ENCODE results near the gene ADTRP.

The ADTRP gene

DNA sequence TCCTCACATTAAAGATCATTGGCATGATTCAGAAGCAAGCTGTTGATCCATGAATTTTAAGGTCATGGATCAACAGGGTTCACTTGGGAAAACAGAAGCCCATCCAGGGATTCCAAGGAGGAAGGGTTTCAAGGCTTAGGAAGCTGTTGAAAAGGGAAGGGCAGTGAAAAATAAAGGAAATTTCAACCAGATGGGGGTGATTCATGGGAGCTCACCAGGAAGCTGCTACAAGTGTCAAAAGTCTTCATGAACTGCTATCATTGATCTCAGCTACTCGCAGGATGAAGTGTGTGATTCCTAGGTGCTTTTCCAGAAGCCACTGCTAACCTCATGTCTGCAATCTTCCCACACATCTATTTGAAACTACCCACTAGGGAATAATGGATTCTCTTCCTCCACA, 26.2 kb downstream of the ADTRP start:
- Histone ChIP-seq H3K27me3 (ENCODE audit: low read length) (no peaks in the 10 kb centered on the region), H3K27ac (ENCODE audit: low read depth, low read length) (no peak overlapping the region), H3K9me3 (ENCODE audit: insufficient read depth, low read length) (no peaks in the 10 kb centered on the region), H3K36me3 (ENCODE audit: low read length) (no peaks in the 10 kb centered on the region), H3F3A (ENCODE audit: insufficient read depth) (no peaks in the 10 kb centered on the region), H3K9me2 (replicated peaks; ENCODE audit: insufficient read depth, low read length) (no peaks in the 10 kb centered on the region), H4K20me1 (ENCODE audit: low read depth, low read length) (no peaks in the 10 kb centered on the region), H3K4me2 (ENCODE audit: low read depth, low read length, poor library complexity, severe bottlenecking) (no peak overlapping the region), H3K79me2 (ENCODE audit: insufficient read depth, low read length) (no peaks in the 10 kb centered on the region), H2AFZ (ENCODE audit: low read depth, low read length, severe bottlenecking) (no peak overlapping the region), H3K9ac (ENCODE audit: low read length) (no peak overlapping the region), H3K4me3 (ENCODE audit: insufficient read depth, low read length, poor library complexity, severe bottlenecking) (no peak overlapping the region)
- no peak for TF ChIP-seq EZH2phosphoT487 (conservative IDR thresholded peaks at IDR 0.05; ENCODE audit: low read length)
- TF ChIP-seq, protein P1, sequence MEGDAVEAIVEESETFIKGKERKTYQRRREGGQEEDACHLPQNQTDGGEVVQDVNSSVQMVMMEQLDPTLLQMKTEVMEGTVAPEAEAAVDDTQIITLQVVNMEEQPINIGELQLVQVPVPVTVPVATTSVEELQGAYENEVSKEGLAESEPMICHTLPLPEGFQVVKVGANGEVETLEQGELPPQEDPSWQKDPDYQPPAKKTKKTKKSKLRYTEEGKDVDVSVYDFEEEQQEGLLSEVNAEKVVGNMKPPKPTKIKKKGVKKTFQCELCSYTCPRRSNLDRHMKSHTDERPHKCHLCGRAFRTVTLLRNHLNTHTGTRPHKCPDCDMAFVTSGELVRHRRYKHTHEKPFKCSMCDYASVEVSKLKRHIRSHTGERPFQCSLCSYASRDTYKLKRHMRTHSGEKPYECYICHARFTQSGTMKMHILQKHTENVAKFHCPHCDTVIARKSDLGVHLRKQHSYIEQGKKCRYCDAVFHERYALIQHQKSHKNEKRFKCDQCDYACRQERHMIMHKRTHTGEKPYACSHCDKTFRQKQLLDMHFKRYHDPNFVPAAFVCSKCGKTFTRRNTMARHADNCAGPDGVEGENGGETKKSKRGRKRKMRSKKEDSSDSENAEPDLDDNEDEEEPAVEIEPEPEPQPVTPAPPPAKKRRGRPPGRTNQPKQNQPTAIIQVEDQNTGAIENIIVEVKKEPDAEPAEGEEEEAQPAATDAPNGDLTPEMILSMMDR (IDR thresholded peaks at IDR 0.05; ENCODE audit: insufficient read depth, low read length, poor library complexity, severe bottlenecking) = no peak

DNA sequence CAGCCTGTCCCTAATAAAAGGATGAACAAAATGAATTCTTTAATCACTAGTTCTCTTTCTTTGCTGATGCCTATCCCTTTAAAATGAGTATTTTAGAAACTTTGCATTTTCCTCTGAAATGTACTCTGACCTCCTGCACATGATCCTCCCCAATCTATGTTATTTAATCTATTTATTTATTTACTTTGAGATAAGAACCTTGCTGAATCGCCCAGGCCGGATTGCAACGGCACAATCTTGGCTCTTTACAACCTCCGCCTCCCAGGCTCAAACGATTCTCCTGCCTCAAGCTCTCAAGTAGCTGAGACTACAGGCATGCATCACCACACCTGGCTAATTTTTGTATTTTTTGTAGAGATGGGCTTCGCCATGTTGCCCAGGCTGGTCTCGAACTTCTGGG, 27.9 kb downstream of the ADTRP start:
- Histone ChIP-seq H3K4me2 (ENCODE audit: low read depth, low read length, poor library complexity, severe bottlenecking) (no peak overlapping the region), H3K27me3 (ENCODE audit: low read length) (no peaks in the 10 kb centered on the region), H3K36me3 (ENCODE audit: low read length) (no peaks in the 10 kb centered on the region), H3K27ac (ENCODE audit: low read depth, low read length) (no peak overlapping the region), H3K9ac (ENCODE audit: low read length) (no peak overlapping the region), H3F3A (ENCODE audit: insufficient read depth) (no peaks in the 10 kb centered on the region), H3K9me2 (replicated peaks; ENCODE audit: insufficient read depth, low read length) (no peaks in the 10 kb centered on the region), H3K4me3 (ENCODE audit: insufficient read depth, low read length, poor library complexity, severe bottlenecking) (no peak overlapping the region), H3K9me3 (ENCODE audit: insufficient read depth, low read length) (no peaks in the 10 kb centered on the region), H2AFZ (ENCODE audit: low read depth, low read length, severe bottlenecking) (no peak overlapping the region), H3K79me2 (ENCODE audit: insufficient read depth, low read length) (no peaks in the 10 kb centered on the region), H4K20me1 (ENCODE audit: low read depth, low read length) (no peaks in the 10 kb centered on the region)
- TF ChIP-seq EZH2phosphoT487 (conservative IDR thresholded peaks at IDR 0.05; ENCODE audit: low read length) = no peak
- TF ChIP-seq, protein P1 (IDR thresholded peaks at IDR 0.05; ENCODE audit: insufficient read depth, low read length, poor library complexity, severe bottlenecking) = no peak

DNA sequence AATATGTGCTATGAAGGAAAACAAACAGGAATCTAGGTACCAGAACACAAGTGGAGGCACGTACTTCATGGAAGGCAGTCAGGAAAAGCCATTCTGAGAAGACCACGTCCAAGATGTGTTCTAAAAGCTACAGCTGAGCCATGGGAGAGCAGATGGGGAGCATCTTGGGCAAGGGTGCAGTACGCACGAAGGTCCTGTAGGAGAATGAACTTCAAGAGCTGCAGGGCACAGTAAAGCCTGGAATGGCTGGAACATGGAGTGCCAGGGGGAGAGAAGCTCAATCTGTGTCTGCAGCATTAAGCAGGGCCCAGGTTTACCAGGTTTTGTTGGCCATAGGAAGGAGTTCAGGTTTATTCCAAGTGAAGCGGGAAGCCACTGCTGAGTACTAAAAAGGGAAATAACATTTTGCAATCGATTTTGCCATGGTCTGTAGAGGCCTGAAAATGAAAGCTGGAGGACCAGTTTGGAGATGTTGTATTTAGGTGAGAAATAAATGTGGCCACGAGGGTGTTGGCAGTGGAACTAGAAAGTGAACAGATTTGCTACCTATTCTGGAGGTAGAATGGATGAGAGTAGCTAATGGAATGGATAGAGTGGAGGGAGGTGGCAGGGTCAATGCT, 29.9 kb downstream of the ADTRP start:
- Histone ChIP-seq H3K4me2 (ENCODE audit: low read depth, low read length, poor library complexity, severe bottlenecking) (no peak overlapping the region), H3K27ac (ENCODE audit: low read depth, low read length) (no peak overlapping the region), H3K36me3 (ENCODE audit: low read length) (no peaks in the 10 kb centered on the region), H4K20me1 (ENCODE audit: low read depth, low read length) (no peaks in the 10 kb centered on the region), H3K9me2 (replicated peaks; ENCODE audit: insufficient read depth, low read length) (no peaks in the 10 kb centered on the region), H3K79me2 (ENCODE audit: insufficient read depth, low read length) (no peaks in the 10 kb centered on the region), H3K9me3 (ENCODE audit: insufficient read depth, low read length) (no peaks in the 10 kb centered on the region), H3K9ac (ENCODE audit: low read length) (no peak overlapping the region), H3F3A (ENCODE audit: insufficient read depth) (no peaks in the 10 kb centered on the region), H3K27me3 (ENCODE audit: low read length) (no peaks in the 10 kb centered on the region), H2AFZ (ENCODE audit: low read depth, low read length, severe bottlenecking) (no peak overlapping the region), H3K4me3 (ENCODE audit: insufficient read depth, low read length, poor library complexity, severe bottlenecking) (no peak overlapping the region)
- no peak for TF ChIP-seq EZH2phosphoT487 (conservative IDR thresholded peaks at IDR 0.05; ENCODE audit: low read length)
- TF ChIP-seq, protein P1 (IDR thresholded peaks at IDR 0.05; ENCODE audit: insufficient read depth, low read length, poor library complexity, severe bottlenecking) = no peak
